Sigmoid colon (tissue), 4 donors: ENCODE measurements around the gene CLK4.

Experiments used
- CTCF ChIP-seq, 4 experiments: fragments of 450-650 bp in 3 of 4; fragments of 200-600 bp in 1 of 4; IDR thresholded peaks; one replicate each; pipeline ENCODE4 v1.5.1; 2016 to 2019; ENCODE audit warnings: antibody characterized with exemption in 4 of 4, mild to moderate bottlenecking in 3 of 4, moderate library complexity in 2 of 4
- EP300 ChIP-seq, 4 donors: sonication (generic); formaldehyde crosslinking; IDR thresholded peaks; one replicate each; pipeline ENCODE4 v1.6.1; 2017; ENCODE audit warnings: antibody characterized with exemption in 4 of 4
- POLR2AphosphoS5 ChIP-seq, 4 donors: sonication (generic); formaldehyde crosslinking; IDR thresholded peaks; one replicate each; pipeline ENCODE4 v1.6.1; 2017; ENCODE audit warnings: antibody characterized with exemption in 4 of 4

GRCh38 chr5:178560911-178561310 is 65.9 kb downstream of the CLK4 start:
- TF ChIP-seq EP300 (IDR thresholded peaks at IDR 0.05) = no peak
- no peak for TF ChIP-seq POLR2AphosphoS5 (IDR thresholded peaks at IDR 0.05)
- no peak for TF ChIP-seq CTCF (IDR thresholded peaks at IDR 0.05)
